Heart left ventricle (tissue), 16 donors: ENCODE measurements around the gene SUMF2. TPM values are rescaled to one million over a fixed set of nuclear protein-coding genes. Genes with fewer than 3 reads are reported as not detected.
"Not testable (repeated sequence)": the region's sequence is repeated elsewhere in the genome, so short reads cannot be mapped to it uniquely, and the experiment has no call there.

Experiments
- ATAC-seq, 4 donors: fragments of 200-7000 bp; cut with Tn5 transposase; one replicate each; pipeline ENCODE4 v1.9.1; 2020 to 2022; ENCODE audit warnings: moderate library complexity in 4 of 4, mild to moderate bottlenecking in 3 of 4, moderate number of reproducible peaks in 1 of 4
- DNase-seq, 5 donors: peaks; one replicate each; pipeline ENCODE4 v3.0.0-alpha.2; 2020
- H3K27ac ChIP-seq, 12 donors: fragments of 200-600 bp; sonication (generic) in 4 of 12; one replicate each; pipeline versions ENCODE4 v1.5.0 to v1.8.0; 2016 to 2022; ENCODE audit warnings: mild to moderate bottlenecking in 2 of 12
- H3K27me3 ChIP-seq, 9 donors: fragments of 200-600 bp; sonication (generic) in 2 of 9; one replicate each; pipeline versions ENCODE4 v1.5.1 to v1.8.0; 2016 to 2022; ENCODE audit warnings: mild to moderate bottlenecking in 3 of 9
- H3K36me3 ChIP-seq, 9 donors: fragments of 200-600 bp; sonication (generic) in 2 of 9; one replicate each; pipeline versions ENCODE4 v1.5.0 to v1.8.0; 2018 to 2022; ENCODE audit warnings: mild to moderate bottlenecking in 2 of 9
- H3K4me1 ChIP-seq, 12 donors: fragments of 200-600 bp; sonication (generic) in 4 of 12; one replicate each; pipeline versions ENCODE4 v1.5.0 to v1.8.0; 2016 to 2022; ENCODE audit warnings: mild to moderate bottlenecking in 3 of 12
- H3K4me3 ChIP-seq, 12 donors: fragments of 200-600 bp; sonication (generic) in 4 of 12; one replicate each; pipeline versions ENCODE4 v1.5.0 to v1.8.0; 2017 to 2022; ENCODE audit warnings: mild to moderate bottlenecking in 9 of 12, moderate library complexity in 4 of 12
- H3K9me3 ChIP-seq, 12 donors: fragments of 200-600 bp; sonication (generic) in 4 of 12; one replicate each; pipeline versions ENCODE4 v1.5.0 to v1.8.0; 2016 to 2022; ENCODE audit warnings: mild to moderate bottlenecking in 1 of 12
- CTCF ChIP-seq, 12 donors: fragments of 200-600 bp; sonication (generic) in 4 of 12; IDR thresholded peaks; one replicate each; pipeline versions ENCODE4 v1.5.0 to v1.8.0; 2018 to 2022; ENCODE audit warnings: antibody characterized with exemption in 12 of 12, mild to moderate bottlenecking in 5 of 12
- POLR2A ChIP-seq, 2 donors: fragments of 450-650 bp; IDR thresholded peaks; one replicate each; pipeline ENCODE4 v1.6.1; 2017; ENCODE audit warnings: antibody characterized with exemption in 2 of 2, mild to moderate bottlenecking in 2 of 2, moderate library complexity in 2 of 2
- WGBS, 4 donors: extraction: QIAGEN DNeasy Blood & Tissue Kit in 2 of 4; methylation state at CpG; one replicate each; pipeline versions ENCODE4 v1.1.5 to v1.1.7; 2013 to 2018; 5-methylcytosine and 5-hydroxymethylcytosine counted together
- intact Hi-C, 10 donors: fragments of 100-400 bp; cut with DNase I; formaldehyde crosslinking; loops; one replicate each; pipeline versions ENCODE4 v1.11.1 to v1.14.2; 2022
- polyA plus RNA-seq, 2 donors: library from polyadenylated mRNA; stranded (reverse); fragments of 200-250 nt; gene quantifications; one replicate each; pipeline ENCODE4 v1.2.3, GENCODE V29; 2013
- total RNA-seq, 9 donors: library from RNA; depleted of rRNA in 2 of 9; stranded (reverse); fragments of >200 nt in 2 of 9; fragmentation: NEBNext Ultra II Directional in 3 of 9; extraction: Animal tissue kit (Norgen Biotek cat#: 25700) in 3 of 9; gene quantifications; one replicate each; pipeline versions ENCODE4 v1.1.0 to v1.2.4, GENCODE V29; 2016 to 2023
- donor health status: ischemic (EF 13 %, LVEDD 7.1; RV severe dilation, severe dysfunction).
- donor health status: healthy with polysubstance abuse.
- donor health status: DM: no; HTN: yes; CAD: no.
- donor health status: DM: no; HTN: no; CAD: no.
- donor health status: ischemic (EF 25% LVEDD 6.9; RV normal size, moderate dysfunction).
- donor health status: ischemic (EF 25% LVEDD 5.7; RV mildly dilated, moderate dysfunction).
- donor health status: healthy.
- donor health status: DM: yes; HTN: yes; CAD: no.
- donor health status: ischemic (EF 35%, LVEDD 5.7; RV mildly dilated, moderate dysfunction).
- donor health status: nonischemic (EF 11% LVEDD 7.7; RV severe dilation, severe dysfunction).
- donor health status: DM: yes; HTN: yes; CAD: no.
- donor health status: PGD.
- donor health status: ischemic (EF 29% LVEDD 5.4; RV normal size, mild dysfunction).
- donor health status: nonischemic (EF 23%, LVEDD 6.1; RV moderate dilation, normal function).

SUMF2 gene
- total and polyA plus RNA-seq, 11 donors: 23.1 to 61.5 (median 34.5) TPM

- ATAC-seq (no peak), DNase-seq (no peak)
- no peak for TF ChIP-seq CTCF (IDR thresholded peaks at IDR 0.05)
- TF ChIP-seq POLR2A (IDR thresholded peaks at IDR 0.05): no peak
- H3K27me3 ChIP-seq: no peaks in the 10 kb centered on the region
- peak overlapping the region in 1 of 12 donors; percentile 66 for H3K27ac ChIP-seq
- peaks cover 0 to 6% (median 5%) of the 10 kb centered on the region in 9 donors for H3K36me3 ChIP-seq
- H3K4me3 ChIP-seq: no peak overlapping the region
- intact Hi-C loops: no loop called here
- H3K9me3 ChIP-seq: no peaks in the 10 kb centered on the region
- H3K4me1 ChIP-seq: peaks cover 7 to 45% (median 26%) of the 10 kb centered on the region in 12 donors
- 86 to 94% (median 90%) methylated on average over 1 of the region's 1 CpG for WGBS, 4 donors
Observed at GRCh38 chr7:56048245-56048644, 15.8 kb upstream of the SUMF2 start.

- H3K27ac ChIP-seq: peak overlapping the region in 3 of 12 donors; percentile 46 to 66 (median 50)
- not testable (repeated sequence) for ATAC-seq
Observed at GRCh38 chr7:56048763-56049162, 15.3 kb upstream of the SUMF2 start.

GRCh38 chr7:56051053-56051338 lies 13.1 kb upstream of the SUMF2 start:
- H3K27me3 ChIP-seq: no peaks in the 10 kb centered on the region
- no peak for TF ChIP-seq CTCF (IDR thresholded peaks at IDR 0.05)
- no peak for TF ChIP-seq POLR2A (IDR thresholded peaks at IDR 0.05)
- H3K27ac ChIP-seq: peak overlapping the region; percentile 58 to 96 (median 92)
- 0 to 3% (median 1%) methylated on average over 9 of the region's 9 CpGs for WGBS, 4 donors
- peak overlapping the region; percentile 50 to 96 (median 76) for H3K4me3 ChIP-seq
- peaks cover 7 to 47% (median 27%) of the 10 kb centered on the region in 12 donors for H3K4me1 ChIP-seq
- DNase-seq (no peak), ATAC-seq (no peak)
- no peaks in the 10 kb centered on the region for H3K9me3 ChIP-seq
- intact Hi-C loops: loop anchor here in 3 of 10 donors (1.0 to 5.0 kb wide), 5 partner anchors 13 to 86 kb away; partner anchors contain the start of genes CHCHD2 (in 1 of the 3), NIPSNAP2 (in 1 of the 3) and SUMF2 (in 1 of the 3)
- H3K36me3 ChIP-seq: peaks cover 0 to 33% (median 33%) of the 10 kb centered on the region in 9 donors

More at GRCh38 chr7:56048763-56049162, 15.3 kb upstream of the SUMF2 start:
- peaks cover 7 to 45% (median 27%) of the 10 kb centered on the region in 12 donors for H3K4me1 ChIP-seq
- H3K4me3 ChIP-seq, intact Hi-C loops, H3K9me3 ChIP-seq, H3K27me3 ChIP-seq: not testable (repeated sequence)
- peak in 3 of 5 donors; percentile 37 to 41 (median 38) for DNase-seq
- peaks cover 0 to 11% (median 10%) of the 10 kb centered on the region in 9 donors for H3K36me3 ChIP-seq
- 35 to 50% (median 42%) methylated on average over 8 of the region's 8 CpGs for WGBS, 4 donors

- TF ChIP-seq CTCF (IDR thresholded peaks at IDR 0.05): no peak
- peak; percentile 23 to 81 for TF ChIP-seq POLR2A (IDR thresholded peaks at IDR 0.05)
- peak; percentile 98 to 100 (median 100) for ATAC-seq
- intact Hi-C loops: loop anchor here in 3 of 10 donors (1.0 to 5.0 kb wide), 5 partner anchors 13 to 87 kb away; partner anchors contain the start of genes CHCHD2 (in 1 of the 3), NIPSNAP2 (in 1 of the 3) and SUMF2 (in 1 of the 3)
- peak; percentile 98 to 99 (median 99) for DNase-seq
- H3K4me3 ChIP-seq: peak within 1 kb of the TSS; percentile 50 to 96 (median 82)
- H3K4me1 ChIP-seq: peaks cover 7 to 45% (median 26%) of the 10 kb centered on the region in 12 donors
- WGBS, 4 donors: 0 to 1% (median 1%) methylated on average over 49 to 97 of the region's 97 CpGs
- H3K36me3 ChIP-seq: peaks cover 0 to 39% (median 38%) of the 10 kb centered on the region in 9 donors
- no peaks in the 10 kb centered on the region for H3K9me3 ChIP-seq
- H3K27ac ChIP-seq: peak within 1 kb of the TSS; percentile 80 to 96 (median 92)
- no peaks in the 10 kb centered on the region for H3K27me3 ChIP-seq
Observed at GRCh38 chr7:56051339-56052191, 12.5 kb upstream of the SUMF2 start, which contains the start of the genes CCT6A and PSPH. Gene CCT6A (plus strand): TSS chr7:56051765. CDS start chr7:56051849, 84 bp downstream. Gene PSPH (minus strand): TSS chr7:56051444. CDS start chr7:56021212, 30,232 bp downstream.
